ENCODE results near the gene CORIN.

DNA sequence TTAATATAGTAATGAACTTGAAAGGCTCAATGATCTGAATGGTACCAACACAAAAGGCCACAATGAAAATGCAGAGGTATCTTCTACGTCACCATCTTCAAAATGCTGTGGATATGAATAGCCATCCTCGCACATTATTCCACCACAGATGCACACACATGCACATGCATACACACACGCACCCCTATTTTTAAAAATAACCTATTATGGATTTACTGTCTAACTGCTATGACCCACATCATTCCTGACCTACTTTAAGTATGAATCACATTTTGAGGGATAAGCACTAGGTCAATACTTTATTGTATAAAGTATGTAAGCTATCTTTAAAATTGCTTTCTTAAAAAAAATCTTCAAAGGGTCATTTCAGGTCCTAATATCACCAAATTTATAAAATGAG lies 24.4 kb upstream of the CORIN start:
- TF ChIP-seq, protein P1, sequence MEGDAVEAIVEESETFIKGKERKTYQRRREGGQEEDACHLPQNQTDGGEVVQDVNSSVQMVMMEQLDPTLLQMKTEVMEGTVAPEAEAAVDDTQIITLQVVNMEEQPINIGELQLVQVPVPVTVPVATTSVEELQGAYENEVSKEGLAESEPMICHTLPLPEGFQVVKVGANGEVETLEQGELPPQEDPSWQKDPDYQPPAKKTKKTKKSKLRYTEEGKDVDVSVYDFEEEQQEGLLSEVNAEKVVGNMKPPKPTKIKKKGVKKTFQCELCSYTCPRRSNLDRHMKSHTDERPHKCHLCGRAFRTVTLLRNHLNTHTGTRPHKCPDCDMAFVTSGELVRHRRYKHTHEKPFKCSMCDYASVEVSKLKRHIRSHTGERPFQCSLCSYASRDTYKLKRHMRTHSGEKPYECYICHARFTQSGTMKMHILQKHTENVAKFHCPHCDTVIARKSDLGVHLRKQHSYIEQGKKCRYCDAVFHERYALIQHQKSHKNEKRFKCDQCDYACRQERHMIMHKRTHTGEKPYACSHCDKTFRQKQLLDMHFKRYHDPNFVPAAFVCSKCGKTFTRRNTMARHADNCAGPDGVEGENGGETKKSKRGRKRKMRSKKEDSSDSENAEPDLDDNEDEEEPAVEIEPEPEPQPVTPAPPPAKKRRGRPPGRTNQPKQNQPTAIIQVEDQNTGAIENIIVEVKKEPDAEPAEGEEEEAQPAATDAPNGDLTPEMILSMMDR (IDR thresholded peaks at IDR 0.05; ENCODE audit: low read length), result no peak
- TF ChIP-seq EZH2 (optimal IDR thresholded peaks at IDR 0.05; ENCODE audit: low read depth, low read length), result no peak
- no peak for TF ChIP-seq EZH2phosphoT487 (IDR thresholded peaks at IDR 0.05; ENCODE audit: low read length)

All from MM.1S (cell line).